ENCODE data around the gene OAF.

- no peak for TF ChIP-seq POLR2AphosphoS5 (IDR thresholded peaks at IDR 0.05; ENCODE audit: low read depth, low read length)
- TF ChIP-seq EZH2 (IDR thresholded peaks at IDR 0.05) = no peak
- TF ChIP-seq EZH2phosphoT487 (IDR thresholded peaks at IDR 0.05; ENCODE audit: borderline replicate concordance) = no peak
- no peak for TF ChIP-seq CEBPB (IDR thresholded peaks at IDR 0.05; ENCODE audit: low read depth)
- no peak for TF ChIP-seq POLR2A (IDR thresholded peaks at IDR 0.05; ENCODE audit: borderline replicate concordance, extremely low read depth, insufficient read depth, insufficient read length)
- TF ChIP-seq, protein P1, sequence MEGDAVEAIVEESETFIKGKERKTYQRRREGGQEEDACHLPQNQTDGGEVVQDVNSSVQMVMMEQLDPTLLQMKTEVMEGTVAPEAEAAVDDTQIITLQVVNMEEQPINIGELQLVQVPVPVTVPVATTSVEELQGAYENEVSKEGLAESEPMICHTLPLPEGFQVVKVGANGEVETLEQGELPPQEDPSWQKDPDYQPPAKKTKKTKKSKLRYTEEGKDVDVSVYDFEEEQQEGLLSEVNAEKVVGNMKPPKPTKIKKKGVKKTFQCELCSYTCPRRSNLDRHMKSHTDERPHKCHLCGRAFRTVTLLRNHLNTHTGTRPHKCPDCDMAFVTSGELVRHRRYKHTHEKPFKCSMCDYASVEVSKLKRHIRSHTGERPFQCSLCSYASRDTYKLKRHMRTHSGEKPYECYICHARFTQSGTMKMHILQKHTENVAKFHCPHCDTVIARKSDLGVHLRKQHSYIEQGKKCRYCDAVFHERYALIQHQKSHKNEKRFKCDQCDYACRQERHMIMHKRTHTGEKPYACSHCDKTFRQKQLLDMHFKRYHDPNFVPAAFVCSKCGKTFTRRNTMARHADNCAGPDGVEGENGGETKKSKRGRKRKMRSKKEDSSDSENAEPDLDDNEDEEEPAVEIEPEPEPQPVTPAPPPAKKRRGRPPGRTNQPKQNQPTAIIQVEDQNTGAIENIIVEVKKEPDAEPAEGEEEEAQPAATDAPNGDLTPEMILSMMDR (IDR thresholded peaks at IDR 0.05 in 2 of 3, conservative IDR thresholded peaks at IDR 0.05 in 1 of 3; ENCODE audit: borderline replicate concordance in 1 of 3, insufficient read depth in 1 of 3, low read depth in 2 of 3, low read length in 2 of 3) = no peak
- TF ChIP-seq, protein P2, sequence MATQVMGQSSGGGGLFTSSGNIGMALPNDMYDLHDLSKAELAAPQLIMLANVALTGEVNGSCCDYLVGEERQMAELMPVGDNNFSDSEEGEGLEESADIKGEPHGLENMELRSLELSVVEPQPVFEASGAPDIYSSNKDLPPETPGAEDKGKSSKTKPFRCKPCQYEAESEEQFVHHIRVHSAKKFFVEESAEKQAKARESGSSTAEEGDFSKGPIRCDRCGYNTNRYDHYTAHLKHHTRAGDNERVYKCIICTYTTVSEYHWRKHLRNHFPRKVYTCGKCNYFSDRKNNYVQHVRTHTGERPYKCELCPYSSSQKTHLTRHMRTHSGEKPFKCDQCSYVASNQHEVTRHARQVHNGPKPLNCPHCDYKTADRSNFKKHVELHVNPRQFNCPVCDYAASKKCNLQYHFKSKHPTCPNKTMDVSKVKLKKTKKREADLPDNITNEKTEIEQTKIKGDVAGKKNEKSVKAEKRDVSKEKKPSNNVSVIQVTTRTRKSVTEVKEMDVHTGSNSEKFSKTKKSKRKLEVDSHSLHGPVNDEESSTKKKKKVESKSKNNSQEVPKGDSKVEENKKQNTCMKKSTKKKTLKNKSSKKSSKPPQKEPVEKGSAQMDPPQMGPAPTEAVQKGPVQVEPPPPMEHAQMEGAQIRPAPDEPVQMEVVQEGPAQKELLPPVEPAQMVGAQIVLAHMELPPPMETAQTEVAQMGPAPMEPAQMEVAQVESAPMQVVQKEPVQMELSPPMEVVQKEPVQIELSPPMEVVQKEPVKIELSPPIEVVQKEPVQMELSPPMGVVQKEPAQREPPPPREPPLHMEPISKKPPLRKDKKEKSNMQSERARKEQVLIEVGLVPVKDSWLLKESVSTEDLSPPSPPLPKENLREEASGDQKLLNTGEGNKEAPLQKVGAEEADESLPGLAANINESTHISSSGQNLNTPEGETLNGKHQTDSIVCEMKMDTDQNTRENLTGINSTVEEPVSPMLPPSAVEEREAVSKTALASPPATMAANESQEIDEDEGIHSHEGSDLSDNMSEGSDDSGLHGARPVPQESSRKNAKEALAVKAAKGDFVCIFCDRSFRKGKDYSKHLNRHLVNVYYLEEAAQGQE (IDR thresholded peaks at IDR 0.05; ENCODE audit: low read depth) = no peak
- TF ChIP-seq SP1 (IDR thresholded peaks at IDR 0.05; ENCODE audit: low read depth) = no peak
- no peak for TF ChIP-seq ZNF274 (IDR thresholded peaks at IDR 0.05; ENCODE audit: low read depth, low read length)
- no peak for TF ChIP-seq TCF7L2 (IDR thresholded peaks at IDR 0.05; ENCODE audit: borderline replicate concordance, extremely low read depth, insufficient read depth, insufficient read length)
- TF ChIP-seq FOSL1 (IDR thresholded peaks at IDR 0.05; ENCODE audit: low read depth) = no peak
- TF ChIP-seq SRF (IDR thresholded peaks at IDR 0.05; ENCODE audit: low read depth) = no peak
Observed at GRCh38 chr11:120179057-120179672, 31.7 kb upstream of the OAF start.

Data from HCT116 (cell line).